Peyer's patch (tissue), 4 donors: Measurements from ENCODE around the gene RADIL.

Experiments
- CTCF ChIP-seq, 6 experiments: fragments of 450-650 bp in 4 of 6; fragments of 200-600 bp in 2 of 6; sonication (generic) in 1 of 6; IDR thresholded peaks; one replicate each; pipeline ENCODE4 v1.5.1; 2017 to 2019; ENCODE audit warnings: antibody characterized with exemption in 6 of 6, mild to moderate bottlenecking in 3 of 6, moderate library complexity in 1 of 6
- POLR2A ChIP-seq, 2 donors: fragments of 450-650 bp; IDR thresholded peaks; one replicate each; pipeline ENCODE4 v1.5.1; 2017; ENCODE audit warnings: antibody characterized with exemption in 2 of 2, mild to moderate bottlenecking in 2 of 2, moderate library complexity in 2 of 2

- TF ChIP-seq CTCF (IDR thresholded peaks at IDR 0.05) (no peak), POLR2A (IDR thresholded peaks at IDR 0.05) (no peak)
These were observed 48.4 kb upstream of the RADIL start for GRCh38 chr7:4931943-4932342.
